Right lung (tissue), 5 donors: ENCODE measurements around the gene DPP10. TPM values are rescaled to one million over a fixed set of nuclear protein-coding genes. Genes with fewer than 3 reads are reported as not detected.
"Not testable (repeated sequence)": the region's sequence is repeated elsewhere in the genome, so short reads cannot be mapped to it uniquely, and the experiment has no call there.

Experiments
- DNase-seq, 2 donors: peaks; one replicate each; pipeline ENCODE4 v3.0.0-alpha.2; 2013
- polyA plus RNA-seq, 5 donors: library from polyadenylated mRNA; unstranded; fragments of 120-200 nt; gene quantifications; one replicate each; pipeline versions ENCODE4 v1.2.1 to v1.2.3, GENCODE V29; 2013; ENCODE audit warnings: inconsistent platforms in 1 of 5, low replicate concordance in 1 of 5; ENCODE audit not compliant: insufficient read length in 5 of 5, insufficient read depth in 1 of 5

Gene DPP10
- polyA plus RNA-seq, 5 donors = 3.5 to 9.8 (median 5.0) TPM

DNA sequence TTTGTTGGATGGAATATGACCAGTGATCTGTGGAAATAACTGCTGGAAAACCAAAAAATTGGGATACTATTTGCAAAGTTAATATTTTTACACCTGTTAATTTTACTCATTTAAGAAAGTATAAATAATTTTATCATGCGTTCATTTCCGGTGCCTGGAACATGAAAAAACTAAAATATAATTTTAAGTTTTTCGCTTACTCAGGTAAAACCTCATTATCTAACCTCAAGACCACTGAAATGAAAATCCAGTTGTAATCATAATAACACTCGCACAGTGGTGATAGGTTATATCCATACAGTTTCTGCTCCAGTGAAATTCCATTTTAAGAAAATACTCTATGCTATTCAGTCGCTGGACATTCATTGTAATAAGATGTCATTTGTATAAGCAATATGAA lies 517.9 kb downstream of the DPP10 start:
- DNase-seq = no peak

DNA sequence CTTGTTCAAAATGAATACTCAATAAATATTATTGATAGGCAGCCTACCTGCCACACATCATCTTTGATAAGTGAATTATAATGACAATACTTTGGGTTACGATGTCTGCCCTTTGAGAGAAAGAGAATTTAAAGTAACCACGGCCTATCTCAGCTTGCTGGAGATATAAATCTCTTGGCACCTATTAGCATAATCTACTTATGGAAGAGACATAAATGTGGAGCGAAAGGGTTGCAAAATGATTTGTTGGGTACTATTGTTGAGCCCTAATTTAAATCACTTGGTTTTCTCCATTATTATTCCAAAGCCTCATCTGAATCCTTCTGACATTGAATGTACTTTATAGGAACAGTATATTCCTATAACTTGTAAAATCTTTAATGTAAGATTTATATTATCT lies 520.1 kb downstream of the DPP10 start:
- no peak for DNase-seq

DNA sequence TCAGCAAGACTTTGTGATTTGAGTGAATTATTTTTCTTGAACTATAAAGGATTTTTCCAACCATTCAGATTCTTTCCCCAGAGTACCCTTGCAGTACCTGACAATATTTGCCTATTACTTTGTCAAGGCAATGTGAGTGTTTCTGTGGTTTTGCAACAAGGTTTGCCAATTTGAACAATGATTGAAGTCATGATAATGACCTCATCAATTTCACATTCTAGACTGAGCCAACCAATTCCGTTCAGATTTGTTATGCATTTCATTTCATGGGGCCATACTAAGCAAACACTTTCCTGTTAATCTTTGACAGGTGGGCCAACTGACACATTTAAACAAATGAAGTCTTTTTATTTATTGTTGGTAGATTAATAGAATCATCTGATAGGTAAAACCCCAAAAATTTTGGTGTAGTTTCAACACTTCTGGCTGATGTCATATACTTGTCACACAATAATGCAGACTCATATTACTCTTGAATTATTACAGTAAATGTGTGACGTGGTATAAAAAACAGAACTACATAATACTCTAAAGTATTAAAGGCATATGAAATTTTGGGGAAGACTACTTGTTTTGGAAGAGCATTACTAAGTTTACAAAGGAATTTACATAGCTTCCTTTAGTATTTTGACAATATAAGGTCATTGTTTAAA lies 526.4 kb downstream of the DPP10 start:
- DNase-seq = no peak

DNA sequence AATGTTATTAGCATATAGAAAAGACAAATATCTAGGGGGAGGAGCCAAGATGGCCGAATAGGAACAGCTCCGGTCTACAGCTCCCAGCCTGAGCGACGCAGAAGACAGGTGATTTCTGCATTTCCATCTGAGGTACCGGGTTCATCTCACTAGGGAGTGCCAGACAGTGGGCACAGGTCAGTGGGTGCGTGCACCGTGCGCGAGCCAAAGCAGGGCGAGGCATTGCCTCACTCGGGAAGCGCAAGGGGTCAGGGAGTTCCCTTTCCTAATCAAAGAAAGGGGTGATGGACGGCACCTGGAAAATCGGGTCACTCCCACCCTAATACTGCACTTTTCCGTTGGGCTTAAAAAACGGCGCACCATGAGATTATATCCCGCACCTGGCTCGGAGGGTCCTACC lies 561.9 kb downstream of the DPP10 start:
- DNase-seq = not testable (repeated sequence)

DNA sequence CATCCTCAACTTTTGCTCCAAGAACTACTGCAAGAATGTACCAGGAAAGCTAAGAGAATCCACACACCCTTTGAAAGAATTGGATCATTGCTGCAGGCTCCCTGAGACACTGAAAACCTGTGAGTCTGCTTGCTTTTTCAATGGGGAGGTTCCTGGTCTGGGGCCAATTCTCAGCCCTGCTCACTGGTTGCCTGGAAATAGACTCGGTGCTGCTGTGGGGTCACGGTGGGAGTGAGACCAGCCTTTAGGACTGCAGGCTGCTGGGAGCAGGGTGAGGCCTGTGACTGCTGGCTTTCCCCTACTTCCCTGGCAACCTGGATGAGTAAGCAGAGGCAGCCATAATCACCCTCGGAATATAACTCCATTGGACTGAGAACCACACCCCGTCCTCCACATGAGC lies 569.3 kb downstream of the DPP10 start:
- no peak for DNase-seq

DNA sequence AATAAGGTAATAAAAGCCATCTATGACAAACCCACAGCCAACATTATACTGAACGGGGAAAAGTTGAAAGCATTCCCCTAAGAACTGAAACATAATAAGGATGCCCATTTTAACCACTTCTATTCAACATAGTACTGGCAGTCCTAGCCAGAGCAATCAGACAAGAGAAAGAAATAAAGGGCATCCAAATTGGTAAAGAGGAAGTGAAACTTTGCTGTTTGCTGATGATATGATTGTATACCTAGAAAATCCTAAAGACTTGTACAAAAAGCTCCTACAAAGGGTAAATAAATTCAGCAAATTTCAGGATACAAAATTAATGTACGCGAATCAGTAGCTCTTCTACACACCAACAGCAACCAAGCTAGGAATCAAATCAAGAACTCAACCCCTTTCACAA lies 579.6 kb downstream of the DPP10 start:
- not testable (repeated sequence) for DNase-seq

DNA sequence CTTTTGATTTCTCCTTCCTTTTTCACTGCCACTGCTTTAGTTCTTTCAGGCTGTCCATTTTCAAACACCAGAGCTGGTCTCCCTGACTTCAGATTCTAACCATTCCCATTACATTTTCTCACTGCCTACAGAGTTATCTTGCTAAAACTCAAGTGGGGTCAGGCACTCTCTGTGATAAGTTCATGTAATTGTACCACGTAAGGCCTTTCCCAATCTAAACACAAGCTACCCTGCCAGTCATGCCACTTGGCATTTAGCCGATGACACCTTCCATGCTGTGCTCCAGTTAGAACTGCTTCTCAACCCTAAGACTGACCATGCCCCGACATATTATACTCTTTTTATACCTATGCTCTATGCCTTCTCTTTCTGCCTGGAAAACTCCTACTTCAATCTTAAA lies 592.4 kb downstream of the DPP10 start:
- no peak for DNase-seq

DNA sequence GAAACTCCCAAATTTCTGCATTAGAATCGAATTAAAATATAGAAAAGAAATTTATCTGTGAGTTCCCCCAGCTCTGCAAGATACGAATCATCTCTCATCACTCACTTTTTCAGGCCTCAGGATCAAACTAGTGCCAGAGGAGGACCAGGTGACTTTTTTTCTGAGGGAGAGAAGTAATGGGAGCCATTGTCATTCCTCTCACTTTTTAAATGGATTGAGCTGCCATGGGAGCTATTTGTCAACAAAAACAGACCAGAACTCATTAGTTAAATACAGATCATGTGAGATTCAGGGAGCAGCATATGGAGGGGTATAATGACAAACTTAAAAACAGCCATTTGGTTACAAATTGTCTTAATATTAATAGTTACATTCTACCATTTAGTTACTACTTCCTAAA lies 594.4 kb downstream of the DPP10 start:
- DNase-seq = no peak

- DNase-seq = no peak
Measured at GRCh38 chr2:115057473-115057872, 615.0 kb downstream of the DPP10 start.

DNA sequence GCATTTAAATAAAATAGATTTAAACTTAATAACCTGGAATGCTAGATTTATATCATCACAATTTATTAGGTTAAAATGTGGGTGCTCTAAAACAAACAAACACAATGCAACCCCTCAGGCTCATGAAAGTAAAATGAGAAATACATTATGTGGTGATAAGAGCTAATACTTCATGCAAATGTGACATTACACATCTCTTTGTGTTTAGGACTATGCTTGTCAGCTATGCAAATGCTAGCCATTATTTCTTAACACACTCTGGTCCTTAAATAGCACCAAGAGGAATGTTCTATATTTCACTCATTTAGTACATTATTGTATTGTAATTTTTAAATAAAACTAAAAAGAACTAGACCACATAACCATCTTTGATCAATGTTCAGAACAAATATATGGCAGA lies 627.6 kb downstream of the DPP10 start:
- no peak for DNase-seq

DNA sequence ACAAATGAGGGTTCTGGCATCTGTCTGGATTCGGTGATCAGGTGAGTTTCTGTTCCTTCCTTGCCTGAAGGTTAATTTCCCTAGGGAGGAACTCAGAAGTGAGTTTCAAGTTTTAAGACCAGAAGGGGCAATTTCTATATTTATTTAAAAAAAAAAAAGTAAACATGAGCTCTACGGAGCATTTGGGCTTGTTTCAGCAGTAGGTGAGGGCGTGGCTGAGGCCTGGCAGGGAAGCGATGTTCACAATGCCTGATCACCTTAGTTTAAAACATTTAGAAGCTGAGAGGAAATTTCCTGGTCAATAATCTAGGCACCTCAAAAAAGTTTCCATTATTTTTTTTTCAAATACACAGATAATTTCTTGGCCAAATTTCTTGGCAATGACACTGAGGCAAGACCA lies 629.1 kb downstream of the DPP10 start:
- DNase-seq = no peak

DNA sequence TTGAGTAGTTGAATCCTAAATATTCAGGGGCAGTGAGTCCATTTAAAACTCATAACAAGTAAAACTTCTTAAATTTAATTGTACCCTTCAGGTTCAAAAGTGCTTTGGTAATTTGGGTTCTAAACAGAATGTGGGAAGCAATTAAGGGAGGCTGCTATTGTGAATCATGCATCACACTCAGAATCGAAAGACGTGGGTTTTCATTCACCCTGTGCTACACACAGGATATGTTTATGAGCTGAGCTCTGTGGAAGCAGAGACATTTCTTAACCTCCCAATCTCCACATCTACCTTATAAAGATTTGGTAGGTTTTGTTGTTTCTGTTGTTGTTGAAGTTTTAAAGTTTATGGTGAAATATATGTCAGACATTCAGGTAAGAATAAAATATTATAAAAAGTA lies 633.4 kb downstream of the DPP10 start:
- no peak for DNase-seq

- no peak for DNase-seq
Measured at GRCh38 chr2:115077626-115078025, 635.2 kb downstream of the DPP10 start.

DNA sequence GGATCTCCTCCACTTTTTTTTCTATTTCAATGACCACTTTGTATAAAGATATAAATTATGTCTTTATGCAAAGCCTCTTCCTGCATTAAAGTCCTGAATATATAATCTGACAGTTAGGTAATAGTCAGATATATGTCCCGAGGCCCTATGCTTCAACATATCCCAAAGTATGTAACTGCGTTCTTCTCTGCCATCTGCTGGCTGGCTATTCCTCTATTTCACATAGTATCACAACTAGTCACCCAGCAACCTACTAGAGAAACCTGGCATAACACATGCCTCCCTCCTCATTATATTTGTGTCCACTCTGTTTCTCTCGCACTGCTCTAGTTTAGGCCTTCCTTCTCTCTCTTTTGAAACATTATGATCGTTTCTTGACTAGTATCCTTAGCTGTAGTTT lies 640.8 kb downstream of the DPP10 start:
- no peak for DNase-seq

DNA sequence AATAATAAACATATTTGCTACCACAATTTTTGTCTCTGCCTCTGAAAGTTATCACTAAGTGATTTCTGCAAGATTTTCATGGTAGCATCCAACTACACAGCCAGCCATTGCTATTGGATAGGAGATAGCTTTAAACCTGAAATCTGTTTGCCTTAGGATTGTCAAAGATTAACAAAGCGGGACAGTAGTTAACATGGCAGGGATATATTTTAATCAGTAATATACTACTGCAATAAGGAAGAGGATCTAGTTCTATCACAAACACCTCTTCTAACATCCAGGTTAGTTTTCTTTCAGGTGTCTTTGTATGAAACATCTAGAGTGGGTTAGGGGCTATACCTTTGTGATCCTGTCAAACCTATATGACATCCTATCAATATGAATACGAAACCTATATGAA lies 641.3 kb downstream of the DPP10 start:
- DNase-seq = no peak

DNA sequence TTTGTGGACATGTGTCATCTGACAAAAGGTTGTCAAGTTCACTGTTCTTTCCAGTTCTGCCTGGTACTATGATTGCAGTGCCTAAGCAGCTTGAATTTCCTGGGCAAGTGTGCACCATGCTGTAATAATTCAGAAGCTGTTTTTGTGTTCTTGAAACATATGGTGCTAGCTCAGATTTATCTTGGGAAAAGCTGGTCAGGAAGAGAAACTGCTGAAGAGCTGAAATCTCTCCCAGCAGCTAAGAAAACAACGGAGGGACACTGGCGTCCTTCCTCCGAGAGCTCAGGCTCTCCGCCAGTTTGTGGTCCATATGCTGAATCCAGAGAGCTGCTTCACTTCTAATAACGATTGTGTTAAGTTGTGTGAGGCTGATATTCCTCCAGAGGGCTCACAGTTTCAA lies 642.0 kb downstream of the DPP10 start:
- DNase-seq = no peak

- not testable (repeated sequence) for DNase-seq
Measured at GRCh38 chr2:115086051-115086620, 643.7 kb downstream of the DPP10 start.

GRCh38 chr2:115094441-115094840 lies 652.0 kb downstream of the DPP10 start:
- no peak for DNase-seq

- DNase-seq = no peak
Measured at GRCh38 chr2:115105966-115106365, 663.5 kb downstream of the DPP10 start.

GRCh38 chr2:115115135-115115534 lies 672.7 kb downstream of the DPP10 start:
- no peak for DNase-seq

GRCh38 chr2:115118306-115118705 lies 675.9 kb downstream of the DPP10 start:
- no peak for DNase-seq

GRCh38 chr2:115119086-115119485 lies 676.6 kb downstream of the DPP10 start:
- DNase-seq = no peak

- no peak for DNase-seq
Measured at GRCh38 chr2:115122701-115123100, 680.3 kb downstream of the DPP10 start.

DNA sequence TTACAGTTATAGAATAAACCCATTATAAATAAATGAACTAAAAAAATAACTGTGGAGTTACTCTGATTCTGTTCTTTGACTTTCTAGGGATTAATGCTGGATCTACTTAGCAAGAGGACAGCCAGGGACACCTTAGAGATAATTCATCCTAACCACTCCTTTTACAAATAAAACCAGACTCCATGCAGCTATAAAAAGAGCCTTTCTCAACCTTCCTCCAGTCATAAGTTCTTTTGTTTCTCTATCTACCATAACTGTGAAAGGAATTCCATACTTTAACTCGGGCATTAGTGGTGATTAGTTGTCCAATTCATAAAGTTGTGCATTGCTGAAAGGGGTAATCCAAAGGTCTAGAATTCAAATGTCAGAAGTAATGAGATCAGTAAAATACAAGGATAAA lies 682.4 kb downstream of the DPP10 start:
- no peak for DNase-seq
